Upper lobe of left lung (tissue), 4 donors: ENCODE data around the gene CGRRF1.

Source experiments
- EP300 ChIP-seq, 4 donors: sonication (generic); formaldehyde crosslinking; IDR thresholded peaks; one replicate each; pipeline ENCODE4 v1.5.1; 2017; ENCODE audit warnings: antibody characterized with exemption in 4 of 4, control low read depth in 2 of 4
- POLR2A ChIP-seq, 4 donors: fragments of 450-650 bp; IDR thresholded peaks; one replicate each; pipeline ENCODE4 v1.5.1; 2016 to 2017; ENCODE audit warnings: antibody characterized with exemption in 4 of 4, mild to moderate bottlenecking in 2 of 4
- POLR2AphosphoS5 ChIP-seq, 2 donors: sonication (generic); formaldehyde crosslinking; IDR thresholded peaks; one replicate each; pipeline ENCODE4 v1.5.1; 2017; ENCODE audit warnings: antibody characterized with exemption in 2 of 2
- TF ChIP-seq, protein P1 (sequence below), 6 experiments: fragments of 450-650 bp in 4 of 6; fragments of 200-600 bp in 2 of 6; sonication (generic) in 2 of 6; IDR thresholded peaks; one replicate each; pipeline ENCODE4 v1.5.1; 2016 to 2019; ENCODE audit warnings: antibody characterized with exemption in 6 of 6

DNA sequence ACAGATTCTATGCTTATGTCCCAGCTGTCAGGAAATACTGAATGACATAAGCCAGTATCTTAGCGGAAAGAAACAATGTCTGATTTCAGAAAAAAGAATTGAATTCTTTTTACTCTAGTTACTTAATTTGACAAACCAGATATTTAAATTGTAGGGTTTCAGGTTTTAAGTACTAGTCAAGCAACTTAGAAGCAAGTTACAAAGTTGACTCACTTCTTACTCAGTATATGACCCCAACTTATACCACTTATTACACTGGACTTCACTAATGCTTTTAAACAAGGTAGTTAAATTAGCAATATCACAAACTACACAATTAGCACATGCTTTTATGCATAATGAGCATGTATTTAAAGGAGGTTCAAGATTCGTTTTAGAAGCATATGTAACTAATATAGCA is 28.0 kb upstream of the CGRRF1 start:
- TF ChIP-seq, protein P1, sequence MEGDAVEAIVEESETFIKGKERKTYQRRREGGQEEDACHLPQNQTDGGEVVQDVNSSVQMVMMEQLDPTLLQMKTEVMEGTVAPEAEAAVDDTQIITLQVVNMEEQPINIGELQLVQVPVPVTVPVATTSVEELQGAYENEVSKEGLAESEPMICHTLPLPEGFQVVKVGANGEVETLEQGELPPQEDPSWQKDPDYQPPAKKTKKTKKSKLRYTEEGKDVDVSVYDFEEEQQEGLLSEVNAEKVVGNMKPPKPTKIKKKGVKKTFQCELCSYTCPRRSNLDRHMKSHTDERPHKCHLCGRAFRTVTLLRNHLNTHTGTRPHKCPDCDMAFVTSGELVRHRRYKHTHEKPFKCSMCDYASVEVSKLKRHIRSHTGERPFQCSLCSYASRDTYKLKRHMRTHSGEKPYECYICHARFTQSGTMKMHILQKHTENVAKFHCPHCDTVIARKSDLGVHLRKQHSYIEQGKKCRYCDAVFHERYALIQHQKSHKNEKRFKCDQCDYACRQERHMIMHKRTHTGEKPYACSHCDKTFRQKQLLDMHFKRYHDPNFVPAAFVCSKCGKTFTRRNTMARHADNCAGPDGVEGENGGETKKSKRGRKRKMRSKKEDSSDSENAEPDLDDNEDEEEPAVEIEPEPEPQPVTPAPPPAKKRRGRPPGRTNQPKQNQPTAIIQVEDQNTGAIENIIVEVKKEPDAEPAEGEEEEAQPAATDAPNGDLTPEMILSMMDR (IDR thresholded peaks at IDR 0.05): no peak
- TF ChIP-seq POLR2A (IDR thresholded peaks at IDR 0.05) (no peak), POLR2AphosphoS5 (IDR thresholded peaks at IDR 0.05) (no peak), EP300 (IDR thresholded peaks at IDR 0.05) (no peak)
